ENCODE measurements around the gene NUP43. TPM values are rescaled to one million over a fixed set of nuclear protein-coding genes. Genes with fewer than 3 reads are reported as not detected.
"Not testable (repeated sequence)": the region's sequence is repeated elsewhere in the genome, so short reads cannot be mapped to it uniquely, and the experiment has no call there.

NUP43 gene
- 10 to 100 TPM; 22.4 to 27.7 TPM for total RNA-seq
- long read RNA-seq, transcript NUP43-201 (8 exons, 3,874 nt): major isoform, 5 of 8 reads
- long read RNA-seq, partial matches to known transcripts: 0 of 8 reads
- long read RNA-seq, other reads (novel, unspliced or antisense): 3 of 8 reads

GRCh38 chr6:149746147-149746946 is at the start of gene NUP43:
Gene NUP43, minus strand, starts transcription at chr6:149746529. Its CDS starts 34 bp downstream, at chr6:149746495.
- intact Hi-C loops (cut with DNase I): no loop called here
- peak; percentile 67 to 74 for ATAC-seq
- DNase-seq: peak; percentile 97

GRCh38 chr6:149783551-149783950 is 37.2 kb upstream of the NUP43 start:
- ATAC-seq: no peak
- DNase-seq: no peak
- intact Hi-C loops (cut with DNase I): no loop called here

GRCh38 chr6:149782337-149782736 is 36.0 kb upstream of the NUP43 start:
- no peak for ATAC-seq
- intact Hi-C loops (cut with DNase I): no loop called here
- DNase-seq: no peak

- intact Hi-C loops (cut with DNase I): no loop called here
- no peak for DNase-seq
- ATAC-seq: no peak
Measured at GRCh38 chr6:149781715-149782114, 35.4 kb upstream of the NUP43 start.

- ATAC-seq: peak; percentile 59 to 61
- DNase-seq: no peak
- intact Hi-C loops (cut with DNase I): no loop called here
Measured at GRCh38 chr6:149779644-149779963, 33.3 kb upstream of the NUP43 start.

GRCh38 chr6:149777624-149778023 is 31.3 kb upstream of the NUP43 start:
- intact Hi-C loops (cut with DNase I): no loop called here
- DNase-seq (no peak), ATAC-seq (no peak)

GRCh38 chr6:149771925-149772324 is 25.6 kb upstream of the NUP43 start:
- no peak for ATAC-seq
- intact Hi-C loops (cut with DNase I): no loop called here
- no peak for DNase-seq

- no peak for ATAC-seq
- intact Hi-C loops (cut with DNase I): no loop called here
Measured at GRCh38 chr6:149771185-149771584, 24.9 kb upstream of the NUP43 start.

GRCh38 chr6:149769676-149770075 is 23.3 kb upstream of the NUP43 start:
- no peak for DNase-seq
- no peak for ATAC-seq
- intact Hi-C loops (cut with DNase I): no loop called here

More at GRCh38 chr6:149771185-149771584, 24.9 kb upstream of the NUP43 start:
- no peak for DNase-seq

GRCh38 chr6:149766156-149766769 is 19.9 kb upstream of the NUP43 start:
- DNase-seq: no peak
- intact Hi-C loops (cut with DNase I): no loop called here
- ATAC-seq: no peak

- intact Hi-C loops (cut with DNase I): no loop called here
- ATAC-seq: no peak
- no peak for DNase-seq
Measured at GRCh38 chr6:149763866-149764265, 17.5 kb upstream of the NUP43 start.

- no peak for ATAC-seq
- no peak for DNase-seq
- intact Hi-C loops (cut with DNase I): no loop called here
Measured at GRCh38 chr6:149761438-149761837, 15.1 kb upstream of the NUP43 start.

- DNase-seq (no peak), ATAC-seq (no peak)
- intact Hi-C loops (cut with DNase I): no loop called here
Measured at GRCh38 chr6:149756261-149756636, 9.9 kb upstream of the NUP43 start.

GRCh38 chr6:149755300-149756260 is 9.3 kb upstream of the NUP43 start:
- peak in 1 of 2 donors; percentile 75 for ATAC-seq
- no peak for DNase-seq
- intact Hi-C loops (cut with DNase I): no loop called here

- ATAC-seq: no peak
- intact Hi-C loops (cut with DNase I): no loop called here
- DNase-seq: no peak
Measured at GRCh38 chr6:149754548-149754947, 8.2 kb upstream of the NUP43 start.

- intact Hi-C loops (cut with DNase I); ATAC-seq; DNase-seq: not testable (repeated sequence)
Measured at GRCh38 chr6:149753374-149753637, 7.0 kb upstream of the NUP43 start.

- DNase-seq (no peak), ATAC-seq (no peak)
- intact Hi-C loops (cut with DNase I): no loop called here
Measured at GRCh38 chr6:149752600-149753373, 6.5 kb upstream of the NUP43 start.

- ATAC-seq; DNase-seq; intact Hi-C loops (cut with DNase I): not testable (repeated sequence)
Measured at GRCh38 chr6:149751920-149752319, 5.6 kb upstream of the NUP43 start.

- ATAC-seq (no peak), DNase-seq (no peak)
- intact Hi-C loops (cut with DNase I): no loop called here
Measured at GRCh38 chr6:149751239-149751638, 4.9 kb upstream of the NUP43 start.

Data from left cardiac atrium (tissue), 4 donors.